Retinal pigment epithelial cell (primary cell): ENCODE measurements around the gene ATN1.
A peak's percentile ranks its signal among the peaks of the same experiment; 100 is the strongest.

Experiments
- DNase-seq: peaks from one replicate; pipeline ENCODE4 v3.0.0-alpha.2; 2010; ENCODE audit warnings: low read depth
- H3K4me3 ChIP-seq: 2 replicates; pipeline ENCODE4 v1.5.1; 2011; ENCODE audit warnings: mild to moderate bottlenecking, low read length, control low read depth, moderate library complexity
- TF ChIP-seq, protein P1 (sequence below): conservative IDR thresholded peaks from 2 replicates; pipeline ENCODE4 v1.5.1; 2011; ENCODE audit warnings: low read depth, low read length, control low read depth, inconsistent platforms

ATN1 gene

DNA sequence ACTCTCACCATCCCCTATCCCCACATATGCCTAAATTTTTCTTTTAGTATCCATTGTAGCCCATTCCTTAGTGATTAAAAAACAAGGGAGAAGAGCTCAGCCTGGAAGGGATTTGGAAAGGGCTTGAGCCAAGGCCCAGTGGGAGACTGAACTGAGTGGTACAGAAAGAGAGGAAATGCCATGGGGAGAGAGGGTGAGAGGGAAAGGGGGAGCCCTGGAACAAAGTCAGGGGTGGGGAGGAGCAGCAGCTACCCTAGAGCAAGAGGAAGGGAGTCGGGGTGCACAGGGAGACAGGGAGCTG, 2.6 kb upstream of the ATN1 start:
- no peak overlapping the region for H3K4me3 ChIP-seq
- DNase-seq, result no peak
- TF ChIP-seq, protein P1, sequence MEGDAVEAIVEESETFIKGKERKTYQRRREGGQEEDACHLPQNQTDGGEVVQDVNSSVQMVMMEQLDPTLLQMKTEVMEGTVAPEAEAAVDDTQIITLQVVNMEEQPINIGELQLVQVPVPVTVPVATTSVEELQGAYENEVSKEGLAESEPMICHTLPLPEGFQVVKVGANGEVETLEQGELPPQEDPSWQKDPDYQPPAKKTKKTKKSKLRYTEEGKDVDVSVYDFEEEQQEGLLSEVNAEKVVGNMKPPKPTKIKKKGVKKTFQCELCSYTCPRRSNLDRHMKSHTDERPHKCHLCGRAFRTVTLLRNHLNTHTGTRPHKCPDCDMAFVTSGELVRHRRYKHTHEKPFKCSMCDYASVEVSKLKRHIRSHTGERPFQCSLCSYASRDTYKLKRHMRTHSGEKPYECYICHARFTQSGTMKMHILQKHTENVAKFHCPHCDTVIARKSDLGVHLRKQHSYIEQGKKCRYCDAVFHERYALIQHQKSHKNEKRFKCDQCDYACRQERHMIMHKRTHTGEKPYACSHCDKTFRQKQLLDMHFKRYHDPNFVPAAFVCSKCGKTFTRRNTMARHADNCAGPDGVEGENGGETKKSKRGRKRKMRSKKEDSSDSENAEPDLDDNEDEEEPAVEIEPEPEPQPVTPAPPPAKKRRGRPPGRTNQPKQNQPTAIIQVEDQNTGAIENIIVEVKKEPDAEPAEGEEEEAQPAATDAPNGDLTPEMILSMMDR, result no peak

DNA sequence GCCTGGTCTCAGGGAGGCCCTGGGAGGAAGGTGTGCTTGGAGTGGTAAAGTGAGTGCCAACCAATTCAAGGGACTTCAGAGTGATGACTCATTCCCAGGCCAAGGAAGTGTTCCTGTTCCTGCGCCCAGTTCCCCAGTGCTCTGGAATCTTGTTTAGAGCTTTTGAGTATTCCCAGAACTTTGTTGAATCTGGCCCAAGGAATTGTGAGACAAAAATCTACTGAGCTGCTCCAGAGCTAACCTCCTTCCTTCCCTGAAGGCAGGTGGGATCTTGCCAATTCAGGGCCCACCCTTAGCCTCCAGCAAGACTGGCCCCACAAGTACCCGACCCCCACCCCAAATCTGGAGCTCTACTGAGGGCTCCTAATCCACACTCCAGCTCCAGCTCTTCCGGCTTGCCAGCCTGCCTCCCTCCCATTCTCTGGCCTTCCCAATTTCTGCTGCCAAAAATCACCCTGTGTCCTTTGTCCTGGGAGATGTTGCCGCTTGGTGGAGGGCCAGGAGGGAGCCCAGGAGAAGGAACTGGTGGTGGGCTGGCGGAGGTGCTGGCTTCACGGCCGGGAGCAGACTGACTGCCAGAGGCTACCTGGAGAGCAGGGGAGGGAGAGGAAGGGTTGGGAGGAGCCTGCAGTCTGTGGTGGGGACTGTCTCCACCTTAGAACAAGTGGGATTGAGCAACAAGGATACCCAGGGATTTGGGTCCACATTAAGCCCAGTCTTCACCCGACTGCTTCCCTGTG, 2.0 kb upstream of the ATN1 start:
- peak; percentile 76 for DNase-seq
- TF ChIP-seq, protein P1, result no peak
- H3K4me3 ChIP-seq, result peak overlapping the region; percentile 29

DNA sequence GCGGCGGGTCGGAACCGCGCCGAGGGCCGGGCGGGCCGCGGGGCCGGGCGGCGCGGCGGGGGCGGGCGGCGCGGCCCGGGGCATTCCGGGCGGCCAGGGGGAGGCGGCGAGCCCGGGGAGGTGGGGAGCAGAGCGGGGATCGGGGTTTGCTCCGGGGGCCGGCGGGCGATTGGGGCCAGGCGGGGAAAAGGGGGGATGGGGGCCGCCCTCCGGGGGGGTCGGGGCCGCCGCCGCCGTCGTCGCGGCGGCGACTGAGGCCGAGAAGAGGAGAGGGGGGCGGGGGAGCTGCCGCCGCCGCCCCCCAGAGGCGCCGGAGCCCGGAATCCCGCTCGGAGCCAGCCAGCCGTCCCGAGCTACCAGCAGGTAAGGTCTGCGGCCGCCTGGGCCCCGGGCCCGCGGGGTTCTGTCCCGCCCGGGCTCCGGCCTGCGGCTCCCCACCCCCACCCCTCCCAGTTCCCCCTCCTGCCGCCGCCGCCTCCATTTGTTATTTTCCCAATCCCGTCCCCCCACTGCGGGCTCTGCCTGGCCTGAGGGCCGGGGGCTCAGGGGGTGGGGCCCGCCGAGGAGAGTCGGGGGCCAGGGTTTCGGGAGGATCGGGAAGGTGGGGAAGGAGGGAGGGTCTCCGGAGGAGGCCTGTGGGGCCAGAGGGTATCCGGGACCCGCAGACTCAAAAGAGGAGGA, 403 bp downstream of the ATN1 start:
- DNase-seq, result no peak
- peak overlapping the region; percentile 90 for H3K4me3 ChIP-seq
- TF ChIP-seq, protein P1, result no peak

DNA sequence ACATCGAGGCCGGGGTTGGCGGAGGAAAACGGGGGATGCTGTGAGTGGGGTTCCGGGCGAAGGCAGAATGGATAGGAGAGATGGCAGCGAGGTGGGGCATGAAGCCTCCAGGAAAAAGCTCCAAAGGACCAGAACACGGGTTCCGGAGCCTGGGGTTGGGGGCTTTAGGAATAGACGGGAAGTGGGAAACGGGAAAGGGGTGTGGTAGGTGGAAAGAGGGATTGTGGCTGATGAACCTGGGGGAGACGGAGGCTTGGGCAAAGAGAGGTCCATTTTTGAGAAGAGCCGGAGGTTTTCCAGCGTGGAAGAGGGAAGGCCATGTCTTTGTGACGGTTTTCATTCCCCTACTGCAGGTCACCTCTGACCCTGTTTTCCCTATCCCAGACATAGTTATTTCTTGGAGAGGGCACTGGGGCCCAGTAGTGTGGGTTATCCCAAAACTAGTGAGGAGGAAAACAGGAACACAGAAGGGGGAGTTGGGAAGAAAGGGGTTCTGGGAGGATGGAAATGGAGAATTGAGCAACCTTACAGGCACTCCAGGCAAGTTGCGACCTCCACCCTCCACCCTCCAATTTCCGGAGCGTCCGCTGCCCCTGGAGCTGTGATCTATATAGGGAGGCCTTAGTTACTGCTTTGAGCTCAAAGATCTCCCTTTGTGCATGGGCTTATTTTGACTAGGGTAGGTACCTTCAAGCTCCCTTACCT, 1.1 kb downstream of the ATN1 start:
- TF ChIP-seq, protein P1, result no peak
- H3K4me3 ChIP-seq, result peak overlapping the region; percentile 90
- no peak for DNase-seq

DNA sequence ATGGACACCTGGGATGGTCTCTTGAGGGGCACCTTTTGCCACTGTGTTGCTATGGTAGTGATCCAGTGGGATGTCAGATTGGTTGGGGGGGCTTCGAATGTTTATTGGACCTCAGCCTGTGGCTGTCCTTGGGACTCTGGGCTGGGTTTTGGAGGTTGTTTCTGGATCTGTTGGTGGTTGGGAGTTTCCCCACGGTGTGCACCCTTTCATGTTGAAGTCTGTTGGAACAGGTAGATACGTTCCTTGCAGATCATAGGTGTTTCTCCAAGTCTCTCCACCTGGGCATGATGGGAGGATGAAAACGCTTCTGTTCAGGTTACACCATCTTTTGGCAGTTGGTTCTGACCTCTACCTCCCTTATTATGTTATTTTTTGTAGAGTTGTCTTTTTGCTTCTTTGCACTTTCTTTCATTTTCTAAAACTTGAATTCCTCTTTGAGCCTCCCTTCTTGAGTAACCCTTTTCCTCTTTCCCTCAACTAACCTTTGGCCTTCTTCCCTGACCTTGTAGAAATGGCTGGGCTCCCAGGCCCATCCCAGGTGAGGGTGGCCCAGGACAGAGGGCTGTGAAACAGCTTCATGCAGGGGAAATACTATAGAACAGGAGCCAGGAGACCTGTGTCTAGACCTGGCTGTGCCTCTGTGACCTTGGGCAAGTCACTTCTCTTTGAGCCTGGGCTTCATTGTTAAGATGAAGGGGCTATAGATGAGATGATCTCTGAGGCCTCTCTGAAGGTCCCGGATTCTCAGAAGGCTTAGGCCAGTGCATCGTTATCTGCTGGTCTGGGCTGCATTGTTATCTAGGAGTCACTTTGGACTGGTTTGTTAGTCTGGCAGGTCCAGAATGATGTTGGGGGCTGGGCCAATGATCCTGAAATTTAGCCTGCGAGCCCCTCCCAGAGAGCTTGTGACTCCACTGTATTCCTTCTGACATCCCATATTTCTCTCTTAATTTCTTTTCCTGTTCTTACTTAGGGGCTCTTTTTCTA, 2.0 kb downstream of the ATN1 start:
- no peak for DNase-seq

DNA sequence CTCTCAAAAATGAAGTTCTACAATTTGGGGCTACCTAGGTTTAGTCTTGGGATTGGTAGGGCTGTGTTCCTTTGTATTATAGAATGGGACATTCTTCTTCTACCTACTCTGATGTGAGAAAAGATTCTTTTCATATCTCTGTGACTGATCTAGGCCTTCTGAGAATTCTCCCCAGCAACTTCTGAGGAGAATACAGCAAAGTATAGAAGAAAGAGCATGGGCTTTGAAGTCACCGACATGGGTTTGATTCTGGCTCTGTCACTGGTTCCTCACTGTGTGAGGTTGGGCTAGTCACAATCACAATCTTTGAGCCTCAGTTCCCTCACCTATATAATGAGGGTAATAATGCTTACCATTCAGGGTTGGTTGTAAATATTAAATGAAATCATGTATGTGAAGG, 5.0 kb downstream of the ATN1 start:
- H3K4me3 ChIP-seq, result no peak overlapping the region
- TF ChIP-seq, protein P1, result no peak
- DNase-seq, result no peak

More for the DNA sequence above, 2.0 kb downstream of the ATN1 start:
- TF ChIP-seq, protein P1, result no peak
- H3K4me3 ChIP-seq, result peak overlapping the region; percentile 90
